Mammary epithelial cell (primary cell): Measurements from ENCODE around the gene ARSB.

Experiments used
- CTCF ChIP-seq, 2 donors: IDR thresholded peaks in 1 of 2; conservative IDR thresholded peaks in 1 of 2; 2 replicates each; pipeline ENCODE4 v1.5.1; 2011 to 2012; ENCODE audit warnings: inconsistent platforms in 2 of 2, low read length in 2 of 2, mild to moderate bottlenecking in 2 of 2, control low read depth in 1 of 2, low read depth in 1 of 2; ENCODE audit not compliant: insufficient read depth in 1 of 2; ENCODE audit errors: extremely low read depth in 1 of 2
- EZH2 ChIP-seq: IDR thresholded peaks from 2 replicates; pipeline ENCODE4 v1.6.1; 2012; ENCODE audit warnings: low read length, inconsistent platforms, borderline replicate concordance

GRCh38 chr5:78781611-78782286 is 203.4 kb downstream of the ARSB start:
- TF ChIP-seq EZH2 (no peak), CTCF (conservative IDR thresholded peaks at IDR 0.05 in 1 of 2, IDR thresholded peaks at IDR 0.05 in 1 of 2; ENCODE audit: extremely low read depth in 1 of 2, insufficient read depth in 1 of 2, low read depth in 1 of 2, low read length in 2 of 2) (no peak)
